SJSA1 (cell line): Measurements from ENCODE around the gene ARHGAP26. TPM values are rescaled to one million over a fixed set of nuclear protein-coding genes. Genes with fewer than 3 reads are reported as not detected.

Experiments used
- DNase-seq, 2 experiments: peaks; one replicate each; pipeline ENCODE4 v3.0.0-alpha.2; 2015 to 2020; ENCODE audit warnings: low spot score in 2 of 2, low read depth in 1 of 2
- H3K27ac ChIP-seq: fragments of 250-450 bp; sonication (Bioruptor Pico); 2 replicates; pipeline ENCODE4 v1.5.1; 2020; ENCODE audit warnings: mild to moderate bottlenecking, moderate library complexity
- H3K27me3 ChIP-seq: fragments of 250-450 bp; sonication (Bioruptor Pico); replicated peaks from 2 replicates; pipeline ENCODE4 v1.5.1; 2020; ENCODE audit warnings: mild to moderate bottlenecking, moderate library complexity
- H3K36me3 ChIP-seq: fragments of 250-450 bp; sonication (Bioruptor Pico); 2 replicates; pipeline ENCODE4 v1.5.1; 2020; ENCODE audit warnings: mild to moderate bottlenecking
- H3K4me1 ChIP-seq: fragments of 250-450 bp; sonication (Bioruptor Pico); replicated peaks from 2 replicates; pipeline ENCODE4 v1.6.1; 2021; ENCODE audit warnings: mild to moderate bottlenecking
- H3K4me3 ChIP-seq: fragments of 250-450 bp; sonication (Bioruptor Pico); 2 replicates; pipeline ENCODE4 v1.5.1; 2020; ENCODE audit warnings: mild to moderate bottlenecking
- H3K9me3 ChIP-seq: fragments of 250-450 bp; sonication (Bioruptor Pico); replicated peaks from 2 replicates; pipeline ENCODE4 v1.5.1; 2020; ENCODE audit warnings: mild to moderate bottlenecking
- total RNA-seq: library from RNA; depleted of rRNA; stranded (reverse); fragments of >200 nt; shearing (Covaris generic); gene quantifications from 2 replicates; pipeline ENCODE4 v1.2.3, GENCODE V29; 2014

The ARHGAP26 gene
- total RNA-seq, 1 experiment from 2014 or later = 10.2 TPM

DNA sequence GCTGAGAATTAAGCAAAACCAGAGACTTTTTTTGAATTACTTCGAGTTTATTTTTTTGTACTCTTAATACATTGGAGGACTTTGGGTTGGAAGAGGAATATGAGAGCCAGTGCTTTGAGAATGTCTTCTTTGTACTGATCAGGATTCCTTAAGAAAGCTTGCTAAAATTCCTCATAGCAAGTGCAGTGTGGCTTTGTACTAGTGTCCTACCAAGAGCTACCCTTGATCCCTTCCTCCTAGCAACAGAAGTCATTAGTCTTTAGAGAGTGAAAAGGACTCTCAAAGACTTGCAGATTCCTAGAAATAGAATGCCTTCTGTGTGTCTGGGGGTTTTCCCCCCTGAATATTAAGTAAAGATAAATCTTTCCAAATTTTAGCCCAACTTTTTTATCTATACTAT lies 276.1 kb downstream of the ARHGAP26 start:
- H3K4me1 ChIP-seq = peaks cover 3% of the 10 kb centered on the region; the same call in 1 of the 2 replicates
- H3K27ac ChIP-seq = no peak overlapping the region
- H3K36me3 ChIP-seq = no peaks in the 10 kb centered on the region; the same call in 1 of the 2 replicates
- H3K4me3 ChIP-seq = no peak overlapping the region
- H3K27me3 ChIP-seq = 0 out of 2 replicates have a peak, but pooled peaks cover 3% of the 10 kb centered on the region
- no peaks in the 10 kb centered on the region for H3K9me3 ChIP-seq
- DNase-seq = no peak

DNA sequence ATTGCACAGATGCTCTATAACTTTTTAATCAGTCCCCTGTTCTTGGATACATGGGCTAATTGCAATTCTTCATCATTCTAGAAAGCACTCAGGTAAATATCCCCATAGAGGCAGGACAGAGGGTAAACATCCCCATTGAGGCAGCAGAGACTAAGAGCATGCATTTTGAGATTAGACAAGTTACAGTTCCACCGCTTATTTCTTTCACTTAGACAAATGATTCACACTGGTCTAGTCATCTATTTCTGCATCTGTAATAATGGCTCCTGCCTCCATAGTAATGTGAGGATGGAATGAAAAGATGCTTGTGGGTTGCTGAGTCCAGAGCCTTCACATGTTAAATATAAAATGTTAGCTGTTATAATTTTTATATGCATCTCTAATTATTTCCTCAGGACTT lies 276.9 kb downstream of the ARHGAP26 start:
- Histone ChIP-seq H3K27ac (no peak overlapping the region), H3K27me3 (0 out of 2 replicates have a peak, but pooled peaks cover 3% of the 10 kb centered on the region), H3K4me1 (peaks cover 8% of the 10 kb centered on the region; the same call in 1 of the 2 replicates), H3K4me3 (no peak overlapping the region), H3K9me3 (no peaks in the 10 kb centered on the region), H3K36me3 (no peaks in the 10 kb centered on the region; the same call in 1 of the 2 replicates)
- no peak for DNase-seq

DNA sequence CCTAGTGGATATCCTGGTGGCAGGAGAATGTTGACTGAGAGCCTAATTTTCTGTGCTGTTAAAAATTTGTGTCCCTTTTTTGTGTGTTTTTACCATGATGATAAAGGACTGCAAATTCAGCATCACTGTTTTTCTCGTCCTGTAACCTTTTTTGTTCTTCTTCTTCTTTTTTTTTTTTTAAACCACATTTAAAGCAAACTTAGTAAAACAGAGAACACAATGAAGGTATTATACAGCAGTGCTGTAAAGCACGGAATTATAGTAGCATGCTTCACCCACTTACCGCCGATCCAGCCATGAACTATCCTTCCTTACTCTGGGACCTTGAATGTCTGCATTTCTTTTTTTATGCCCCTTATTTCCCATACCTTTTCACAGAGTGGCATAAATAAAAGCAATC lies 280.0 kb downstream of the ARHGAP26 start:
- Histone ChIP-seq H3K4me1 (peaks cover 19% of the 10 kb centered on the region), H3K4me3 (no peak overlapping the region)

DNA sequence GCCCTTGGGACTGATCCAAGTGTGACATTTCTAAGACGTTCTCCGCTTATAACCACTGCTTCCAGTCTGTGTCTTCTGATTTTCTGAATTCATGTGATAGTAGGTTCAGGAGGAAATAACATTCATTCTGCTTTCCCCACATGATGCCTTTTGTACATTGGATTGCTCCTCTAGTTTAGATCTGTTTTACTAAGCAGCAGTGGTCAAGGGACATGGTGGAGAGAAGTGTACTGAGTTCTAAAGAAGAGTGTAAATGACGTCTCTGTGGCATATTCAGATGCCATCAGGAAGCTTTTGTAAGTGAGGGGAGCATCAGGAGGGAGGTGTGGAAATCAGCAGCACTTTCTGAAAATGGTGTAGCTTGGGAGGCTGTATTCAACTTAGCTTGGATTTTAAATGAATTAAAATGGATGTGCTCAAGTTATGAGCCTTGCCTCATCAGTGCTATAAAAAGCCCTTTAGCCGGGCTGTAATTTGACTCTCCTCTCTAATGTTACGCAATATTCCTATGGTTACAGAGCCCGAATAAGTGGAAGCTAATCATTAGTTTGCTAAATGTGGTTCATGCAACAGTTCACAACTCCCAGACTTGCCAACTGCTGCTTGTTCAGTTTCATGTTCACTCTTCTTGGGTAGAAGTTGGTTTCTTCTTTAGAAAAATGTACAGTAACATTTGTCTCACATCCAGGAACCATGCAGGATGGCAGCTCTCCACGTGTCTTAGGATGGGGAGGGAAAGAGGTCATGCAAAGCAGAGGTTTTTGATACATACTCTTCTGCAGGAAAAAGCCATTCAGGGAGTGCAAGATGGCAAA lies 281.3 kb downstream of the ARHGAP26 start:
- Histone ChIP-seq H3K27ac (no peak overlapping the region), H3K9me3 (no peaks in the 10 kb centered on the region), H3K36me3 (peaks cover under 1% of the 10 kb centered on the region; the same call in 1 of the 2 replicates), H3K27me3 (0 out of 2 replicates have a peak, but pooled peaks cover 3% of the 10 kb centered on the region), H3K4me3 (no peak overlapping the region), H3K4me1 (peaks cover 31% of the 10 kb centered on the region)
- no peak for DNase-seq

More for the DNA sequence above, 280.0 kb downstream of the ARHGAP26 start:
- 0 out of 2 replicates have a peak, but pooled peaks cover 3% of the 10 kb centered on the region for H3K27me3 ChIP-seq
- no peaks in the 10 kb centered on the region; the same call in 1 of the 2 replicates for H3K36me3 ChIP-seq
- H3K9me3 ChIP-seq = no peaks in the 10 kb centered on the region
- H3K27ac ChIP-seq = no peak overlapping the region
- no peak for DNase-seq

DNA sequence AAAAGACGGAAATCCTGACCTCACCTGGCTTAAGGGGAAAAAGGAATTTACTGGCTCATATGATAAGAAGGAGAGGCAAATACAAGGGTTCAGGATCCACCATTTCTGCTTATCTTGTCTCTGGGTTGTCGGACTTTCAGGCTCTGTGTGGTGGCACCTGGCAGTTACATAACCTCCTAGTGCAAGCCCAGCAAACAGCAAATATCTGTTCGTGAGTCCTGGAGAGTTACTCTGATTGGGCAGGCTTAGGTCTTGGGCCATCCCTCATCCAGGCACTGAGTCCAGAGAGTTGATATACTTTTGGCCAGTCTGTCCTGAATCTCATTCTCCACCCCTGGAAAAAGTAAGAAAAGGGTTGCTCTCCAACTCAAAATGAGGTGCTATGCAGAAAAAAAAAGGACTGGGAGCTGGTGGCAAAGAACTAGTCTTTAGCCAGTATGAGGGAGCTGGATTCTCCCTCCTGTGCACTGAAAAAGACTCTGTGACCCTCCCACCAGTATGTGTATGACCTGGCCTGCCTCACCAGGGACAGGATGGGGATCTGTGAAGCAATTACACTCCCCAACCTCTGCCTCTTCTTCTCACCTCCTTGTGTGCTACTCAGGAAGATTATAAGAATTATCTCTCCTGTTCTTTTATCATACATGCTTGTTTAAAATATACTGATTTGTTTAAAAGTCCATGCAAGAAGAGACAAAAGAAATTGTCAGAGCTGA lies 282.9 kb downstream of the ARHGAP26 start:
- no peak overlapping the region for H3K27ac ChIP-seq
- DNase-seq = no peak
- H3K27me3 ChIP-seq = 0 out of 2 replicates have a peak, but pooled peaks cover 3% of the 10 kb centered on the region
- H3K4me3 ChIP-seq = no peak overlapping the region
- peaks cover 37% of the 10 kb centered on the region for H3K4me1 ChIP-seq
- peaks cover 3% of the 10 kb centered on the region for H3K36me3 ChIP-seq
- no peaks in the 10 kb centered on the region for H3K9me3 ChIP-seq

DNA sequence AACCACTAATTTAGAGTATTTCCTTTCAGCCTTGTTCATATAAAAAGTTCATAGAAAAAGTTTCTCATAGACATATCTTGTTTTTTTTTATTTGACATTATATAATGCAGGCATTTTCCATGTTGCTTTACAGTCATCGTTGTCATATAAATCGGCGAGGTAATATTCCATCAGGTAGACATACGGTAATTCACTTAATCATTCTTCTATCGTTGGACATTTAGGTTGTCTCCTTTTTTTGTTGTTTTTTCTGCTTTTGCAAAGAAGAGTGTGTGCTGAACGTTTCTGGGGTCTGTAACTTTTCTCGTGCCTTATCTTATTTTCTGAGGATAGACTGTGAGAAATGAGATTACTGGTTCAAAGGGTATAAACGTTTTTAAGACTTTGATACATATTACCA lies 283.6 kb downstream of the ARHGAP26 start:
- H3K27ac ChIP-seq = no peak overlapping the region
- H3K4me3 ChIP-seq = no peak overlapping the region
- H3K9me3 ChIP-seq = no peaks in the 10 kb centered on the region
- peaks cover 7% of the 10 kb centered on the region for H3K36me3 ChIP-seq
- H3K4me1 ChIP-seq = peaks cover 39% of the 10 kb centered on the region
- DNase-seq = no peak
- 0 out of 2 replicates have a peak, but pooled peaks cover 3% of the 10 kb centered on the region for H3K27me3 ChIP-seq

DNA sequence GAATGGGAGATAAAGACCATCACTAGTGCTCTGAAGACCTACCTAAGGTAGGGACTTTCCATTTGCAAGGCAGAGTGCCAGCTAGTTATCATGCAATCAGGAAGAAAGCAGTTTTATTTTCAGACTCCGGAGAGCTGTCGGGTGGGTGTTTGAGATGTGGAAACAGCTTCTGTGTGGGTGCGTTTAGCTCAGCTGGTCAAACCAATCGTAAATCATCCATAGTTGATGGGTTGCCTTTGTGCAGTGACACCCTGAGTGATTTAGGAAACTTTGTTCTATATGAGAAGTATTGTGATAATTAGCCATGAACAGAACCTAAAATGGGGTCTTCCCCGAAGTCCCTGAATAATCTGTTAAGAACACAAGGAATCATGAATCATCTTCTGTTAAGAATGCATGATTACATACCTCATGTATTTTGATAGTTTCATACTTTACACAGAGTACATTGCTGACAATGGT lies 284.3 kb downstream of the ARHGAP26 start:
- Histone ChIP-seq H3K36me3 (peaks cover 8% of the 10 kb centered on the region), H3K4me3 (no peak overlapping the region), H3K27me3 (no peaks in the 10 kb centered on the region), H3K9me3 (no peaks in the 10 kb centered on the region), H3K4me1 (peaks cover 46% of the 10 kb centered on the region), H3K27ac (peak overlapping the region; percentile 73; the same call in 1 of the 2 replicates)
- DNase-seq = no peak

DNA sequence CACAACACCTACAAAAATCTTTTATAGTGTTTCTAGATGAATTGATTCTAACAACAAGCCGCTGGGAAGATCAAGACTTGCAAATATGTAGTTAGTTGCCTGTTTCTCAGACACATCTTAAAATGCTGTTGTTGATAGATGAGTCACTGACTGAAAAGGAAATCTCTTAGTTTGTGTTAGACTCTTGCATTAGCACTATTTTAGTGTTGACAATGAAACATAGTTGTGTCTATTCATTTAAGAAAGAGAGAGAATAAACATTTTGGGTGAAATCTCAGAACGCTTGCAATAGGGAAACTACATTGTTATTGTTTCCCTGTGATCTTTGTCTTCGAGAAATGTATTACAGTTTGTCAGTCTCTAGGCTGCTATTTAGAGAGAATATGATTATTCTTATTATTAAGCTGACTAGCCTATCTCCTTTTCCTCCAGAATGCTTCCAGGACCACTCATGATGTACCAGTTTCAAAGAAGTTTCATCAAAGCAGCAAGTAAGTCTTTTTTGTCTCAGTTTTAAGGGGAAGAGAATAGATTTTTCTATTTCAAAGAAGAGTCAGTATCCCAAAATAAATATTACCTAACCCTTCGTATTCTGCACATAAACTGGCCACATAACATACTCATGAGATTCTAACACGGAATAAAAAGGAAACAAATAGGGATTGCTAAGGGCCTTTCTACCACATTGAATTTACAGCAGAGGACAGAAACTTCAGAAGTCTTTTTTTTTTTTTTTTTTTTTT lies 285.6 kb downstream of the ARHGAP26 start:
- Histone ChIP-seq H3K4me1 (peaks cover 59% of the 10 kb centered on the region), H3K36me3 (peaks cover 8% of the 10 kb centered on the region), H3K27ac (peak overlapping the region; percentile 73), H3K9me3 (no peaks in the 10 kb centered on the region), H3K4me3 (no peak overlapping the region), H3K27me3 (no peaks in the 10 kb centered on the region)
- peak in 1 of 2 experiments; percentile 81 for DNase-seq

DNA sequence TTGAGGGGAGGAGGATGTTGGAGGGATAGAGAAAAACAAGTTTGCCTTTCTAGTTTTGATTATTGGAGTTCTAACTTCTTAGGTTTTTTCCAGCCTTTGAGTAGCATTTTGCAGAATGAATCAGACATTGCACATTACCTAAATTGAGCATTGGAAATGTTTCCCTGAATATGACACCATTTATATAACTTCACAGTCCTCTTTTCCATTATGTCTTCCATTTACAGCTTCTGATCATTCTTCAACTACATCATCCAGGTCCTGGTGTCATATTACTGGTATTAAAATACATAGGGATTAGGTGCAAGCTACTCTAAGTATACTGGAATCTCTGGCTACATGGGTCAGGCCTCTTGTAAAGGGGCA lies 286.1 kb downstream of the ARHGAP26 start:
- Histone ChIP-seq H3K4me3 (no peak overlapping the region), H3K9me3 (no peaks in the 10 kb centered on the region), H3K27me3 (no peaks in the 10 kb centered on the region), H3K4me1 (peaks cover 62% of the 10 kb centered on the region), H3K36me3 (peaks cover 8% of the 10 kb centered on the region), H3K27ac (peak overlapping the region; percentile 73)
- no peak for DNase-seq

DNA sequence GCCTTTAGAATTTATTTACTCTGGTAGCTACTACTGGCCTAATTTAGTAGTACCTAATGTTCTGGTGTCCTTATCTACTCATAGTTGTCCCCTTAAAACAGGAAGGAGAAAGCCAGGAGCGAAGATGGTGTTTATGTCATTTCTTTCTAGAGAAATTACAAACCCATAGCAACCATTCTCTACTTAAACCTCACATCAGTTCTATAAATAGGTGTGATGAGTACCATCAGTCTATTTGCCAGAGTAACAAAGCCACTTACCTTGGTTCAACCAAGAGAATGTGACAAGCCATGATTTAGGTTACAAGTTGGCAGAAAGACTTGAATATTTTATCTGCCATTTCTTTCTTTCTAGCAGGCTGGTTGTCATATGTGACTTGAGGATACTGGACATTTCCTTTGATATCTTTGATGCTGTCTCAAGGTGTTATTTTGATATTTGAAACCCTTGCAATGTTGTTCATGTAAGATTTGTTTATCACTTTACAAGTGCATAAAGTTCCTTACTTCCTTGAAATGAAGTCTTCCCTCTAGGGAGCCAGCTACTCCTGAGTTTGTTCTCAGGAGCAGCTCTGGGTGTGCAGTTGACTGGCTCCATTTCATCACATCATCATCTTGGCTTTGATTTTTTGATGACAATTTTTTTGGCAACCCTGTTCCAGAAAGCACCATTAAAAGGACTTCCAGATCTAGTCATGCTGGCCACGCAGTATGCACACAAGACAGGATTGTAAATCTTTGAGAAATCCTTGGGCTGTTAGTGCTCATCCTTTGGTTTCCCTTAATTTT lies 286.8 kb downstream of the ARHGAP26 start:
- Histone ChIP-seq H3K4me1 (peaks cover 63% of the 10 kb centered on the region), H3K36me3 (peaks cover 8% of the 10 kb centered on the region), H3K9me3 (no peaks in the 10 kb centered on the region), H3K27me3 (no peaks in the 10 kb centered on the region), H3K4me3 (no peak overlapping the region), H3K27ac (peak overlapping the region; percentile 73; the same call in 1 of the 2 replicates)
- DNase-seq = no peak

DNA sequence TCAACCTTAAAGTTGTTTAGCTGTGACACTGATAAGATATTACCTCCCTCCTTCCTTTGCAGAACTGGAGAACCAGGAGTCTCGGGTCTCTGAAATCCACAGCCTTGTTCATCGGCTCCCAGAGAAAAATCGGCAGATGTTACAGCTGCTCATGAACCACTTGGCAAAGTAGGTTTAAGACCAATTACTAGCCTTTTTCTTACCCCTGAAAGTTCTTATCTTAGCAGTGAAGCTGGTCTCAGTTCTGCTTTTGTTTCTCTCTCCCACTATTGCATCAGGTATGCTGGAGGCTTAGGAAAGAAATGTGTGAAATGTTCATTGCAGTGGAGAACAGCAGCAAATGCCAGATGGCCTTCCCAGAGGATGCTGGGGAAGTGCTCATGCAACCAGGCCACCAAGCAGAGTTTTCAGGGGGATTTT lies 287.4 kb downstream of the ARHGAP26 start:
- peaks cover 69% of the 10 kb centered on the region for H3K4me1 ChIP-seq

DNA sequence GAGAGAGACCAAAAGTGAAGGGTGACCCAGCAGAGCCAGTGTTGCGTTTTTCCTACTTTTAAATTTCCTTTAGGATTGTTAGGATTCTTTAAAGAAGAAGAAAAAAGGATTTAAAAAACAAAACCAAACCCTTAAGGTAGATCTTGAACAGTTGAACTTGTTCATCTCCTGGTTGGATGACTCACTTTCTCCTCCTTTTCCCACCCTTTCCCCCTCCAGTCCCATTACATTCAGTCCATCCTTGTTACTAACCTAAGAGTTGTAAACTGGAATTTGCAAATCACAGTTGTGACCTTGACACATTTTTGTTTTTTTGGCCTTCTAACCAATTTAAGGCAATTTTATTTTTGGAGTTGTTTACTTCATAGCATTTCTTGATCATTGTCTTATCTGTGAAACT lies 289.2 kb downstream of the ARHGAP26 start:
- H3K36me3 ChIP-seq = peaks cover 8% of the 10 kb centered on the region
- peak overlapping the region; percentile 80 for H3K27ac ChIP-seq
- no peaks in the 10 kb centered on the region for H3K27me3 ChIP-seq
- peaks cover 84% of the 10 kb centered on the region for H3K4me1 ChIP-seq
- no peak overlapping the region for H3K4me3 ChIP-seq
- DNase-seq = peak in 1 of 2 experiments; percentile 41
- no peaks in the 10 kb centered on the region for H3K9me3 ChIP-seq

More for the DNA sequence above, 287.4 kb downstream of the ARHGAP26 start:
- Histone ChIP-seq H3K4me3 (no peak overlapping the region), H3K36me3 (peaks cover 8% of the 10 kb centered on the region), H3K9me3 (no peaks in the 10 kb centered on the region), H3K27ac (no peak overlapping the region), H3K27me3 (no peaks in the 10 kb centered on the region)
- no peak for DNase-seq
